Measurements from ENCODE around the gene BTRC. TPM values are rescaled to one million over a fixed set of nuclear protein-coding genes. Genes with fewer than 3 reads are reported as not detected.

The BTRC gene
- total and polyA plus RNA-seq, 2 donors (not counting 3 experiments of a cell fraction or from before 2014, with no cell fraction given) = 11.6 to 18.5 TPM

DNA sequence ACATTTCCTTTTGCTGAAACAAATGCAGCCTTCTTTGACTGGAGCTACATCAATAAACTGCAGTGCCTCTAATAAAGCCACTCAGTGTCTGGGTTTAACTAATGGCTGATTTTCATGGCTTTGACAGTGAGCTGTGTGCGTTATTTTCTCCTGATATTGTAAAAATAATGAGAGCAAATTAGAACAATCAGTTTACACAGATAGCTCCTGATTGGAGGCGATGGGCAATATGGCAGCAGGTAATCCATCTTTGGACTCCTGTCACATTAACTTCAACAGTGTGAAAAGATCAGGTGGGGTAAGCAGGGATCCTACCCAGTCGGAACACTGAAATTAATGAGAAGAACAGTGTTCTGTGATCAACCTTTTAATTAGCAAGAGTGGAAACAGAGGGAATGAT, 133.4 kb downstream of the BTRC start:
- CTCF ChIA-PET = interaction anchor here (1.5 to 7.3 kb wide), 3 partner anchors 20 to 345 kb away, joined by 3 to 56 read pairs (median 4); no protein-coding TSS in a partner anchor
- BruUV-seq (replicated peaks) = no TSS peak

DNA sequence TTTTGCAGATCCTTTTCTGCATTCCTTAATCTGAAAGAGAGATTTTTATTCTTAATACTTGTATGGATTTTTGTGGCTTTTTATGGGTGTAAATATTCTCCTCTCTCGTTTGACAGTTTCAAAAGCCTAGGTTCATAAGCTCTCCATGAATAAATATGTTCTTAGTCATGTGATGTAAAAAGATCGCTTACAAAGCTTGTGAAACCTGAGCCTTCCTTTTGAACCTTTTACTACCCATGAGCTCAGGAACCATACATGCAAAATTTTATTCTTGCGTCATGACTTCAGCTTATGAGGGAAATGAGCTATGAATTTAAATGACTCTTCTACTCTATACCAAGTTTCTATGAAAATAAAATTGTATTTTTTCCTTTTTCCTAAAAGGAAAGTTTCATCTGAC, 135.4 kb downstream of the BTRC start:
- Histone ChIP-seq H3K9me3 (replicated peaks; ENCODE audit: control insufficient read depth, insufficient read depth, low read length) (no peaks in the 10 kb centered on the region), H3K9me1 (replicated peaks; ENCODE audit: control insufficient read depth, extremely low read depth, insufficient read depth, low read length) (no peaks in the 10 kb centered on the region), H3K4me2 (ENCODE audit: insufficient read depth, low read length) (no peak overlapping the region), H3K27me3 (ENCODE audit: control insufficient read depth in 2 of 2, insufficient read depth in 2 of 2, low read length in 2 of 2) (no peaks in the 10 kb centered on the region), H3K36me3 (ENCODE audit: control insufficient read depth in 2 of 2, extremely low read depth in 1 of 2, insufficient read depth in 2 of 2, low read length in 2 of 2) (no peaks in the 10 kb centered on the region), H3K79me2 (ENCODE audit: control insufficient read depth, insufficient read depth, low read length) (no peaks in the 10 kb centered on the region), H2AFZ (ENCODE audit: low read depth, low read length) (no peak overlapping the region), H4K20me1 (replicated peaks; ENCODE audit: control insufficient read depth, extremely low read depth, insufficient read depth, low read length) (no peaks in the 10 kb centered on the region), H3K27ac (ENCODE audit: insufficient read depth, low read depth, low read length) (no peak overlapping the region), H3K9ac (replicated peaks; ENCODE audit: extremely low read depth, insufficient read depth, low read length) (no peak overlapping the region), H3K4me3 (replicated peaks in 1 of 3; ENCODE audit: insufficient read depth in 1 of 3, low read depth in 1 of 3, low read length in 3 of 3) (no peak overlapping the region), H3K4me1 (ENCODE audit: control insufficient read depth, extremely low read depth, insufficient read depth, low read length) (no peaks in the 10 kb centered on the region)
- intact Hi-C loops (cut with micrococcal nuclease) = no loop called here
- no peak for FAIRE-seq
- DNase-seq (ENCODE audit: low read depth, low spot score) = no peak
- no peak for TF ChIP-seq FOS (IDR thresholded peaks at IDR 0.05; ENCODE audit: borderline replicate concordance, insufficient read depth, low read length)
- no peak for TF ChIP-seq GATA2 (IDR thresholded peaks at IDR 0.05; ENCODE audit: insufficient read depth, insufficient read length, low read depth, low read length)
- TF ChIP-seq MYC (IDR thresholded peaks at IDR 0.05; ENCODE audit: low read depth, low read length) = no peak
- TF ChIP-seq POLR2AphosphoS5 (IDR thresholded peaks at IDR 0.05; ENCODE audit: insufficient read depth, low read depth, low read length) = no peak
- no peak for TF ChIP-seq EZH2 (IDR thresholded peaks at IDR 0.05; ENCODE audit: borderline replicate concordance, low read depth, low read length, severe bottlenecking)
- TF ChIP-seq, protein P1, sequence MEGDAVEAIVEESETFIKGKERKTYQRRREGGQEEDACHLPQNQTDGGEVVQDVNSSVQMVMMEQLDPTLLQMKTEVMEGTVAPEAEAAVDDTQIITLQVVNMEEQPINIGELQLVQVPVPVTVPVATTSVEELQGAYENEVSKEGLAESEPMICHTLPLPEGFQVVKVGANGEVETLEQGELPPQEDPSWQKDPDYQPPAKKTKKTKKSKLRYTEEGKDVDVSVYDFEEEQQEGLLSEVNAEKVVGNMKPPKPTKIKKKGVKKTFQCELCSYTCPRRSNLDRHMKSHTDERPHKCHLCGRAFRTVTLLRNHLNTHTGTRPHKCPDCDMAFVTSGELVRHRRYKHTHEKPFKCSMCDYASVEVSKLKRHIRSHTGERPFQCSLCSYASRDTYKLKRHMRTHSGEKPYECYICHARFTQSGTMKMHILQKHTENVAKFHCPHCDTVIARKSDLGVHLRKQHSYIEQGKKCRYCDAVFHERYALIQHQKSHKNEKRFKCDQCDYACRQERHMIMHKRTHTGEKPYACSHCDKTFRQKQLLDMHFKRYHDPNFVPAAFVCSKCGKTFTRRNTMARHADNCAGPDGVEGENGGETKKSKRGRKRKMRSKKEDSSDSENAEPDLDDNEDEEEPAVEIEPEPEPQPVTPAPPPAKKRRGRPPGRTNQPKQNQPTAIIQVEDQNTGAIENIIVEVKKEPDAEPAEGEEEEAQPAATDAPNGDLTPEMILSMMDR (IDR thresholded peaks at IDR 0.05; ENCODE audit: extremely low read depth in 1 of 2, insufficient read depth in 1 of 2, low read depth in 1 of 2, low read length in 2 of 2) = no peak
- TF ChIP-seq, protein P2, sequence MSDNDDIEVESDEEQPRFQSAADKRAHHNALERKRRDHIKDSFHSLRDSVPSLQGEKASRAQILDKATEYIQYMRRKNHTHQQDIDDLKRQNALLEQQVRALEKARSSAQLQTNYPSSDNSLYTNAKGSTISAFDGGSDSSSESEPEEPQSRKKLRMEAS (IDR thresholded peaks at IDR 0.05; ENCODE audit: insufficient read depth, insufficient read length) = no peak
- TF ChIP-seq JUN (IDR thresholded peaks at IDR 0.05; ENCODE audit: borderline replicate concordance, insufficient read depth, insufficient read length, low read depth) = no peak
- no peak for TF ChIP-seq POLR2A (IDR thresholded peaks at IDR 0.05; ENCODE audit: low read depth, low read length)
- dilution Hi-C loops (cut with MboI; ENCODE audit: extremely low pct_ligation_motif_present, low sequenced_read_pairs) = no loop called here
- CTCF ChIA-PET = interaction anchor here (1.3 to 2.0 kb wide), 2 partner anchors 22 to 45 kb away, joined by 4 to 15 read pairs; no protein-coding TSS in a partner anchor
- BruUV-seq (replicated peaks) = no TSS peak
- POLR2A ChIA-PET = interaction anchor here (0.7 kb wide), 1 partner anchor 59 kb away, joined by 4 read pairs; no protein-coding TSS in a partner anchor

More for the DNA sequence above, 133.4 kb downstream of the BTRC start:
- H3K4me2 ChIP-seq (ENCODE audit: insufficient read depth, low read length) = no peak overlapping the region
- no peak overlapping the region for H3K27ac ChIP-seq (ENCODE audit: insufficient read depth, low read depth, low read length)
- no peak for DNase-seq (ENCODE audit: low read depth, low spot score)
- H3K27me3 ChIP-seq (ENCODE audit: control insufficient read depth in 2 of 2, insufficient read depth in 2 of 2, low read length in 2 of 2) = no peaks in the 10 kb centered on the region
- no peaks in the 10 kb centered on the region for H4K20me1 ChIP-seq (replicated peaks; ENCODE audit: control insufficient read depth, extremely low read depth, insufficient read depth, low read length)
- H3K4me1 ChIP-seq (ENCODE audit: control insufficient read depth, extremely low read depth, insufficient read depth, low read length) = no peaks in the 10 kb centered on the region
- H3K36me3 ChIP-seq (ENCODE audit: control insufficient read depth in 2 of 2, extremely low read depth in 1 of 2, insufficient read depth in 2 of 2, low read length in 2 of 2) = no peaks in the 10 kb centered on the region
- no peak overlapping the region for H3K9ac ChIP-seq (replicated peaks; ENCODE audit: extremely low read depth, insufficient read depth, low read length)
- dilution Hi-C loops (cut with MboI; ENCODE audit: extremely low pct_ligation_motif_present, low sequenced_read_pairs) (no loop called here), intact Hi-C loops (cut with micrococcal nuclease) (no loop called here)
- no peak for FAIRE-seq
- no peaks in the 10 kb centered on the region for H3K79me2 ChIP-seq (ENCODE audit: control insufficient read depth, insufficient read depth, low read length)
- POLR2A ChIA-PET = no interaction called here
- H3K9me1 ChIP-seq (replicated peaks; ENCODE audit: control insufficient read depth, extremely low read depth, insufficient read depth, low read length) = no peaks in the 10 kb centered on the region
- no peaks in the 10 kb centered on the region for H3K9me3 ChIP-seq (replicated peaks; ENCODE audit: control insufficient read depth, insufficient read depth, low read length)
- no peak overlapping the region for H2AFZ ChIP-seq (ENCODE audit: low read depth, low read length)
- H3K4me3 ChIP-seq (replicated peaks in 1 of 3; ENCODE audit: insufficient read depth in 1 of 3, low read depth in 1 of 3, low read length in 3 of 3) = no peak overlapping the region
- TF ChIP-seq EZH2 (IDR thresholded peaks at IDR 0.05; ENCODE audit: borderline replicate concordance, low read depth, low read length, severe bottlenecking) = no peak
